H1 (cell line): ENCODE data around the gene WRAP73. TPM values are rescaled to one million over a fixed set of nuclear protein-coding genes. Genes with fewer than 3 reads are reported as not detected.

Source experiments
- CEBPB ChIP-seq: IDR thresholded peaks from 2 replicates; pipeline ENCODE4 v1.6.1; 2012; ENCODE audit warnings: low read depth, low read length
- FOSL1 ChIP-seq: IDR thresholded peaks from 2 replicates; pipeline ENCODE4 v1.6.1; 2011; ENCODE audit warnings: mild to moderate bottlenecking, low read depth, low read length, moderate library complexity; ENCODE audit not compliant: insufficient read depth
- NANOG ChIP-seq: IDR thresholded peaks from 2 replicates; pipeline ENCODE4 v1.6.1; 2011; ENCODE audit warnings: low read length, low read depth, mild to moderate bottlenecking, inconsistent platforms; ENCODE audit not compliant: insufficient read depth, poor library complexity, severe bottlenecking
- RFX5 ChIP-seq: IDR thresholded peaks from 2 replicates; pipeline ENCODE4 v1.6.1; 2011; ENCODE audit warnings: low read depth, low read length, improper control_type of control experiment, borderline replicate concordance
- SAP30 ChIP-seq: fragments of 300-600 bp; sonication (generic); IDR thresholded peaks from 2 replicates; pipeline ENCODE4 v1.7.1; 2012; ENCODE audit warnings: low read length, moderate library complexity, mild to moderate bottlenecking, inconsistent platforms; ENCODE audit not compliant: insufficient read depth, insufficient replicate concordance
- SUZ12 ChIP-seq: fragments of 200-600 bp; sonication (generic); IDR thresholded peaks from 2 replicates; pipeline ENCODE4 v1.6.1; 2012; ENCODE audit warnings: mild to moderate bottlenecking, inconsistent platforms, low read length, moderate library complexity, mixed read lengths
- TBP ChIP-seq: IDR thresholded peaks from 2 replicates; pipeline ENCODE4 v1.6.1; 2011; ENCODE audit warnings: low read depth, low read length, improper control_type of control experiment
- TEAD4 ChIP-seq: IDR thresholded peaks from 2 replicates; pipeline ENCODE4 v1.6.1; 2012; ENCODE audit warnings: low read depth, low read length, inconsistent platforms, mixed read lengths
- ZNF274 ChIP-seq: IDR thresholded peaks from 2 replicates; pipeline ENCODE4 v1.7.0; 2012; ENCODE audit warnings: low read length, borderline replicate concordance; ENCODE audit errors: extremely low read depth
- polyA plus RNA-seq, 7 experiments: library from polyadenylated mRNA; depleted of rRNA in 3 of 7; stranded (reverse) in 5 of 7; unstranded in 2 of 7; fragments of >200 nt in 5 of 7; fragments of 200-250 nt in 2 of 7; gene quantifications; 1 replicate in 5 of 7; 2 replicates in 1 of 7; 4 replicates in 1 of 7; pipeline versions ENCODE4 v1.2.1 to v1.2.3, GENCODE V29; 2011 to 2013; ENCODE audit warnings: missing spikeins in 2 of 7, mixed read lengths in 2 of 7
- total RNA-seq: library from RNA; stranded (reverse); fragmentation: NEBNext Ultra II Directional; extraction: Animal tissue kit (Norgen Biotek cat#: 25700); gene quantifications from 2 replicates; pipeline ENCODE4 v1.2.1, GENCODE V29; 2021
- TF ChIP-seq, protein P1 (sequence below): IDR thresholded peaks from 2 replicates; pipeline ENCODE4 v1.6.1; 2011; ENCODE audit warnings: low read depth, mild to moderate bottlenecking, low read length; ENCODE audit not compliant: insufficient read depth

WRAP73 gene
- total and polyA plus RNA-seq, 2 of the 8 experiments (the other 6 are each of a cell fraction or from before 2014, with no cell fraction given) = 30.3 to 50.7 TPM

DNA sequence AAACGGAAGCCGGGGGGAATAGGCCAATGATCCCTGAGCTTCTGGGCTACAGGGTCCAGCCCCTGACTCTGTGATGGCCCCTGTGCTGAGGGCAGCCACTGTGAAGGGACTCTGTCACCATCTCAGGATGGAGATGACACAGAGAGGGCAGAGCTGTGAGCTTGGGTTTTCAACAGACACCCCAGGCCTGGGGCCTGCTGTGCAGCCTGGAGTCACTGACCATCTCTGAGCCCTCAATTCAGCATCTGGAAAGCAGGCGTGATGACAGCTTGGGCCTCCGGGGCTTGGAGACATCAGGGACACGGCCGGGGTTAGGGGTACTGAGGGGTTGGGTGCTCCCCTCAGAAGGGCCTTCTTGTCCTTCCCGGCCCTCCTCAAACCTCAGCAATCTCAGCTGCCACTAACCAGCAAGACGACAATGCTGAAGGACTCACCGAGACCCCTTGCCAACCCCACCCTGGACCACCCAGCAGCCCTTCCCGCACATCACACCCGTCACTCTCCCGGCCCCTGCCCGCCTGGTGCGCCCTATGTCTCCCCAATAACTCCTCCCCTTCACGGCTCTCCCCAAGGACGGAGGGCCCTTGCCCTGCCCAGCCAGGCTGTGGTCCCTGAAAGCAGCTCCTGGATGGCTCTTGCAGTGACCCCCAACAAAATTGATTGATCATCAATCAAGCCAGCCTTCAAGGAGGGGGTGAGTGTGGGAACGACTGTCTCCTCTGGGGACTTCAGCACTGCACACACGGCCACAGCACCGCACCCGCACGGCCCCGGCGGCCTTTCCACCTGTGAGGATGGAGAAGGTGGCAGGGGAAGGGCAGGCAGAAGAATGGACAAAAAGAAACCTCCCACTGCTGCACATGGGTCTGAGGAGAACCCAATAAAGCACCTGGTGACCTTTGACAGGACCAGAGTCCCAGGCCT lies 42.9 kb downstream of the WRAP73 start (continued):
- no peak for TF ChIP-seq TEAD4
- no peak for TF ChIP-seq TBP
- no peak for TF ChIP-seq SAP30
- no peak for TF ChIP-seq NANOG
- TF ChIP-seq SUZ12 = no peak
- TF ChIP-seq, protein P1, sequence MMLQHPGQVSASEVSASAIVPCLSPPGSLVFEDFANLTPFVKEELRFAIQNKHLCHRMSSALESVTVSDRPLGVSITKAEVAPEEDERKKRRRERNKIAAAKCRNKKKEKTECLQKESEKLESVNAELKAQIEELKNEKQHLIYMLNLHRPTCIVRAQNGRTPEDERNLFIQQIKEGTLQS = no peak
- TF ChIP-seq RFX5 = no peak
- no peak for TF ChIP-seq CEBPB
- no peak for TF ChIP-seq ZNF274
- no peak for TF ChIP-seq FOSL1
